ENCODE data around the gene SCLY.

The SCLY gene

DNA sequence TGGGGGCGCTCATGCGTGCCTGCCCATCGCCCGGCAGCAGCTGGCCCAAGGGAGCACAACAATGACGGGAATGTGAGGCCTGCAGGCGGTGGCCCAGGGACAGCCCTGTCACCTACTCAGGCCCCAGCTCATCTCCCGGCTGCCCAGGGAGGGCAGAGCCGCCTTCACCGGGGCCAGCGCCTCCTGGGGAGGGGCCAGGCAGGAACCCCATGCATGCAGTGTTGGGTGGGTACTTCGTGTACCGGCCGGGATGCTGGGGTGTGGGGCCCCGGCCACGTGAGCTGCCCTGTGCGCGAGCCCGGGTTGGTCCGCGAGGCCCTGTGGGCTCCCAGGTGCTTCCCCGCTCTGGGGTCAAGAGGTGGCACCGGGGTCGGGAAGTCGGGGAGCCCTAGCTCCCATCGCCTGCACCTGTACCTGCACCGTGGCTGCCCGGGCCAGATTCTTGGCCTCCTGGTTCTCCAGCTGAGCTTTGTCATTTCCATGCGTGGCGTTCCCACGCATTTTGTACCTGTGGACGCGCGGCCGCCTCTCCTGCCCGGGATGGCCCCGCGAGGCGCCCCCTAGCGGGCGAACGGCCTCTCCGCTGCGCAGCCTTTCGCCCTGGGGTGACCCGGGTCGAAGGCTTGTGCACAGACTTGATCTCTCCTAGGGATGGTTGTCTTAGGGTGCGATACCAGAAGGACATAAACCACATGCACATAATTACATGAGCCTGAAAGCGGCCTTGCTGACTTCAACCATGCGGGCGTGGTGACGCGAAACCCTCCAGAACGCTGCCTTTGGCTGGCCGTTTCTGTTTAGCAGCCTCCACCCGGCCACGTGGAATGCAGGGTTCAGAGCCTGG, 78.6 kb downstream of the SCLY start:
- Mint-ChIP-seq H3K4me3 (no peak overlapping the region), H3K27ac (no peak overlapping the region), H3K36me3 (no peaks in the 10 kb centered on the region), H3K9me3 (no peaks in the 10 kb centered on the region), H3K4me1 (peaks cover 16% of the 10 kb centered on the region)
- peak; percentile 29 for ATAC-seq
- peak; percentile 36 to 62 for DNase-seq (ENCODE audit: low spot score in 2 of 2)

GRCh38 chr2:238140040-238140439, 79.2 kb downstream of the SCLY start:
- H3K4me3 Mint-ChIP-seq = no peak overlapping the region
- DNase-seq (ENCODE audit: low spot score in 2 of 2) (no peak), ATAC-seq (no peak)
- peaks cover 16% of the 10 kb centered on the region for H3K4me1 Mint-ChIP-seq
- no peaks in the 10 kb centered on the region for H3K9me3 Mint-ChIP-seq
- H3K27ac Mint-ChIP-seq = no peak overlapping the region
- H3K36me3 Mint-ChIP-seq = no peaks in the 10 kb centered on the region

DNA sequence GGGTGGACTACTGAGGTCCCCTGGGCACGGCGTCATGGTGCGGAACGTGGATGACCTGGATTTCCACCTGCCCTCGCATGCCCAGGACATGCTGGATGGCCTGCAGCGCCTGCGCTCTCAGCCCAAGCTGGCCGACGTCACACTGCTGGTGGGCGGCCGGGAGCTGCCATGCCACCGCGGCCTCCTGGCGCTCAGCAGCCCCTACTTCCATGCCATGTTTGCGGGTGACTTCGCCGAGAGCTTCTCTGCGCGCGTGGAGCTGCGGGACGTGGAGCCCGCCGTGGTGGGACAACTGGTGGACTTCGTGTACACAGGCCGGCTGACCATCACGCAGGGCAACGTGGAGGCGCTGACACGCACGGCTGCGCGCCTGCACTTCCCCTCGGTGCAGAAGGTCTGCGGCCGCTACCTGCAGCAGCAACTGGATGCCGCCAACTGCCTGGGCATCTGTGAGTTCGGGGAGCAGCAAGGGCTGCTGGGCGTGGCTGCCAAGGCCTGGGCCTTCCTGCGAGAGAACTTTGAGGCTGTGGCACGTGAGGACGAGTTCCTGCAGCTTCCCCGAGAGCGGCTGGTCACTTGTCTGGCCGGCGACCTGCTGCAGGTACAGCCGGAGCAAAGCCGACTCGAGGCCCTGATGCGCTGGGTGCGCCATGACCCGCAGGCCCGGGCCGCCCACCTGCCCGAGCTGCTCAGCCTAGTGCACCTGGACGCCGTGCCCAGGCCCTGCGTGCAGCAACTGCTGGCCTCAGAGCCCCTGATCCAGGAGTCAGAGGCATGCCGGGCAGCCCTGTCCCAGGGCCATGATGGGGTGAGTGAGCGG, 80.1 kb downstream of the SCLY start:
- no peak for DNase-seq (ENCODE audit: low spot score in 2 of 2)
- H3K36me3 Mint-ChIP-seq = no peaks in the 10 kb centered on the region
- no peak for ATAC-seq
- peak overlapping the region; percentile 76 for H3K27ac Mint-ChIP-seq
- no peak overlapping the region for H3K4me3 Mint-ChIP-seq
- H3K9me3 Mint-ChIP-seq = no peaks in the 10 kb centered on the region
- H3K4me1 Mint-ChIP-seq = peaks cover 16% of the 10 kb centered on the region

DNA sequence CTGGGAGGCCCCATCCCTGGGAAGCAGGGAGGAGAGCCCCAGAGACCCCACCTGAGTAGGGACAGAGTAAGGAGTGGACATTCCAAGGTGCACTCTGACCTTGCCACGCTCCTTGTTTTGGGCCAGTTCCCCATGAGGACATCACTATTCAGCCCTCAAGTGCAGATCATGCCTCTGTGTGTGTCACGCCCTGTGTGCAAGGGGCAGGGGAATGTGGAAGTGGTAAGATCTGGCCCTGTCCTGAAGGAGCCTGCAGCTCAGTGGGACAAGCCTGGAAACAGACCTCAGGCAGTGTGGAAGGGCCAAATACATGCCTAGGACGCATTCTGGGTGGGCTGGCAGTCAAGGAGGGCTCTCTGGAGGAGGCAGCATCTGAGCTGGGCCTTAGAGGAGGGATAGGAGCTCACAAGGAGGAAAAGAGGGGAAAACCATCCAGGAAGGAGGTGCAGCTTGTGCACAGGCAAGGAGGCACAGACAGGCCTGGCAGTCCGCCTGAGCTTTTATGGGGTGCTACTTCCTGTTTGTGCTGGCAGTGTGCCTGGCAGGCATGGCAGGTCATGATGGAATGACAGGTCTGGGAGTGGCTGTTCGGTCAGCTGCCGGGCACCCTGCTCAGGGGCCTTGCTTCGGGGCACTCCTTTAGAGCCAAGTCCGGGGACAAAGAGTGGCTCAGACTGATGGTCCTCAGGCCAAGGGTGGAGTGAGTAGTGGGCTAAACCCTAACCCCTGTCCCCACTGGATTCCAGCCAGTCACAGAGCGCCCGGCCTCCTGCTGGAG, 80.9 kb downstream of the SCLY start:
- no peaks in the 10 kb centered on the region for H3K36me3 Mint-ChIP-seq
- no peak overlapping the region for H3K4me3 Mint-ChIP-seq
- peaks cover 16% of the 10 kb centered on the region for H3K4me1 Mint-ChIP-seq
- no peak for DNase-seq (ENCODE audit: low spot score in 2 of 2)
- H3K27ac Mint-ChIP-seq = peak overlapping the region; percentile 76
- H3K9me3 Mint-ChIP-seq = no peaks in the 10 kb centered on the region
- ATAC-seq = no peak

DNA sequence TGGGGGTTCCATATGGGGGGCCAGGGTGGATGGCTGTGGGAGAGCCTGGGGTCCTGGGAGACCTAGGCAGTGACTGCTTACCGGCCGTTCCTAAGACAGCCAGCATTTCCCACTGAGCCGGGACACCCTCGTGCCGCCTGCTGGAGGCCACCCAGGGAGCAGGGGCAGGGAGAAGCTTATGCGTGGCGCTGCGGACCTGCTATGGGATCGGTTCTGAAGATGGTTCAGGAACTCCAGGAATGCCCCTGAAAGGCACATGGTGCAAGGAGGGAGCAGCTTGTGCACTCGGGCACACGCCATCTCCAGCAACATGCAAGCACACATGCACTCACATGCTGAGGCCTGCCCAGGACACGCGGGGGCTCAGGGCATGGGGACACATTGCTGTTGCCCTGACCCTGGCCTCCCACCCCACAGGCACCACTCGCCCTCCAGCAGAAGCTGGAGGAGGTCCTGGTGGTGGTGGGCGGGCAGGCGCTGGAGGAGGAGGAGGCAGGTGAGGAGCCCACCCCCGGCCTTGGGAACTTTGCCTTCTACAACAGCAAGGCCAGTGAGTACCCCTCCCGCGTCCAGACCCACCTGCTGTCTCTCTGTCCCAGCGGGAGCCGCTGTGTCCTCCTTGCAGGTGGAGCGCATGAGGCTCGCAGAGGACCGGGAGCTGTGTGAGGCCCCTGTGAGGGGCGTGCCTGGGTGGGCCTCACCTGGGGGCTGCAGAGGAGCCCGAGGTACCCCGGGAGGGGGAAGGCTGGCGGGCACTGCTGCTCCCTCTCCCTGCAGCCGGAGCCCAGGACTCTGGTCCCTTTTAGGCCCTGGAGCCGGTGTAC, 81.8 kb downstream of the SCLY start:
- ATAC-seq (no peak), DNase-seq (ENCODE audit: low spot score in 2 of 2) (no peak)
- Mint-ChIP-seq H3K4me1 (peaks cover 16% of the 10 kb centered on the region), H3K27ac (peak overlapping the region; percentile 76), H3K36me3 (no peaks in the 10 kb centered on the region), H3K4me3 (no peak overlapping the region), H3K9me3 (no peaks in the 10 kb centered on the region)

GRCh38 chr2:238143239-238143951, 82.6 kb downstream of the SCLY start:
- Mint-ChIP-seq H3K36me3 (no peaks in the 10 kb centered on the region), H3K4me3 (no peak overlapping the region), H3K27ac (peak overlapping the region; percentile 46), H3K9me3 (no peaks in the 10 kb centered on the region), H3K4me1 (peaks cover 16% of the 10 kb centered on the region)
- no peak for DNase-seq (ENCODE audit: low spot score in 2 of 2)
- ATAC-seq = peak; percentile 36

GRCh38 chr2:238144262-238144661, 83.5 kb downstream of the SCLY start:
- Mint-ChIP-seq H3K27ac (peak overlapping the region; percentile 46), H3K9me3 (no peaks in the 10 kb centered on the region), H3K4me1 (peaks cover 16% of the 10 kb centered on the region), H3K4me3 (no peak overlapping the region), H3K36me3 (no peaks in the 10 kb centered on the region)
- ATAC-seq (no peak), DNase-seq (ENCODE audit: low spot score in 2 of 2) (no peak)

GRCh38 chr2:238145046-238145445, 84.2 kb downstream of the SCLY start:
- Mint-ChIP-seq H3K36me3 (no peaks in the 10 kb centered on the region), H3K4me3 (no peak overlapping the region), H3K9me3 (no peaks in the 10 kb centered on the region), H3K27ac (no peak overlapping the region), H3K4me1 (peaks cover 16% of the 10 kb centered on the region)
- no peak for ATAC-seq
- DNase-seq (ENCODE audit: low spot score in 2 of 2) = no peak

DNA sequence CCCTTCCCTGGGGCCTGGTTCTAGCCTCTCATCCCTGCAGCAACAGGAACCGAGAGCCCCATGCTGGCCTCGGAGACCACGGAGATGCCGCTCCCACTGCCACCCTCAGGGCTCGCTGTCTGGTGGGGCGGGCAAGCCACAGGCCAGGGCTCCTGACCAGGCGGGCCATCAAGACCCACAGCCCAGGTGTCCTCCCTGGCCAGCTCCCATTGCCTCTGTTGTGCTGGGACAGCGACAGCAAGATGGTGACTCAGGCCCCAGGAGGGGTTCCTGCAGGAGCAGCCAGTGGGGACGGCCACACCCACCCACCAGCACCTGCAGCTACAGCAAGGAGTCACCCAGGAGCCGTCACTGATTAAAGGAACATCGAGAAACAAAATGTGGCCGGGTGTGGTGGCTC, 85.0 kb downstream of the SCLY start:
- no peak overlapping the region for H3K4me3 Mint-ChIP-seq
- H3K9me3 Mint-ChIP-seq = no peaks in the 10 kb centered on the region
- ATAC-seq (no peak), DNase-seq (ENCODE audit: low spot score in 2 of 2) (no peak)
- no peaks in the 10 kb centered on the region for H3K36me3 Mint-ChIP-seq
- H3K27ac Mint-ChIP-seq = no peak overlapping the region
- H3K4me1 Mint-ChIP-seq = peaks cover 16% of the 10 kb centered on the region

GRCh38 chr2:238146884-238147544, 86.2 kb downstream of the SCLY start:
- no peak for DNase-seq (ENCODE audit: low spot score in 2 of 2)

DNA sequence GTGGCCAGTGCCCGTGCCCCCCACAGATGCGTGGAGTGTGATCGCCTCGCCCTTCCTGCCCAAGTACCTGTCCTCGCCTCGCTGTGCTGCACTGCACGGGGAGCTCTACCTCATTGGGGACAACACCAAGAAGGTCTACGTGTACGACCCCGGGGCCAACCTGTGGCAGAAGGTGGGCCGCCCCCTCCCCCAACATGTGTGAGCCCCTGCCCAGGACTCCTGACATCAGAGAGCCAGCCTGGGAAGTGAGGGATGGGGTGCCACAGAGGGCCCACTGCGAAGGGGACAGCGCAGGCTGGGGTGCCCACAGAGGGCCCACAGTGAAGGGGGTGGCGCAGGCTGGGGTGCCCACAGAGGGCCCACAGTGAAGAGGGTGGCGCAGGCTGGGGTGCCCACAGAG, 88.2 kb downstream of the SCLY start:
- no peak for DNase-seq (ENCODE audit: low spot score in 2 of 2)
- no peak overlapping the region for H3K27ac Mint-ChIP-seq

More at GRCh38 chr2:238146884-238147544, 86.2 kb downstream of the SCLY start:
- ATAC-seq = no peak
- Mint-ChIP-seq H3K9me3 (no peaks in the 10 kb centered on the region), H3K4me3 (no peak overlapping the region), H3K4me1 (peaks cover 8% of the 10 kb centered on the region), H3K27ac (no peak overlapping the region), H3K36me3 (no peaks in the 10 kb centered on the region)

More for the DNA sequence above, 88.2 kb downstream of the SCLY start:
- no peaks in the 10 kb centered on the region for H3K36me3 Mint-ChIP-seq
- no peaks in the 10 kb centered on the region for H3K9me3 Mint-ChIP-seq
- H3K4me3 Mint-ChIP-seq = no peak overlapping the region
- peaks cover 2% of the 10 kb centered on the region for H3K4me1 Mint-ChIP-seq
- ATAC-seq = no peak

All from stimulated activated effector memory CD8-positive, alpha-beta T cell treated with anti-CD3 and anti-CD28 coated beads, Interleukin-12 subunit alpha, Interleukin-12 subunit beta, amount 100 ng/mL, for 72 hours (primary cell).